Measurements from ENCODE around the gene RASGRF2.
"Not testable (repeated sequence)": the region's sequence is repeated elsewhere in the genome, so short reads cannot be mapped to it uniquely, and the experiment has no call there.

The RASGRF2 gene

DNA sequence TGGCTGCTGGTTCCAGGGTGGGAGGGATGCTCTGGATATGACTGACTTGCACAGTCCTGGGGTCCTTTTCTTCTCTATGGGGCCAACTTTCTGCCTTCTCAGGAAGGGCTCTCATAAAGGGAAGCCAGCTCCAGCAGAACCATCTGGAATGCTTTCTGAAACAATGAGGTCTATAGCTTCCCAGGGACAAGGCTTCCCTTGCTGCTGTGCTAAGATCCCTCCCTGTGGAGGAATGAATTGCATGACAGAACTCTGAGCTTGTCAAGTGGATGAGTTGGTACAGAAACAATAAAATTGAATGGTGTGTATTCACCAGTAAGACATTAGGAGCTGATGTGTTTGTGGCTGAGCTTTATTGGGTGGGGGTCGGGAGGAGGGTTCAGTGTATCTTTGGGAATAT is 292.7 kb downstream of the RASGRF2 start:
- H3K27ac ChIP-seq = no peak overlapping the region
- H3K4me1 ChIP-seq = peaks cover 0 to 6% (median 3%) of the 10 kb centered on the region in 4 donors
- no peak overlapping the region for H3K4me3 ChIP-seq
- no peaks in the 10 kb centered on the region for H3K9me3 ChIP-seq
- intact Hi-C loops (cut with DNase I; ENCODE audit: low total_unique reads) = no loop called here
- H3K36me3 ChIP-seq = peaks cover 40 to 68% (median 52%) of the 10 kb centered on the region in 3 donors
- H3K27me3 ChIP-seq = no peaks in the 10 kb centered on the region
- TF ChIP-seq, protein P1, sequence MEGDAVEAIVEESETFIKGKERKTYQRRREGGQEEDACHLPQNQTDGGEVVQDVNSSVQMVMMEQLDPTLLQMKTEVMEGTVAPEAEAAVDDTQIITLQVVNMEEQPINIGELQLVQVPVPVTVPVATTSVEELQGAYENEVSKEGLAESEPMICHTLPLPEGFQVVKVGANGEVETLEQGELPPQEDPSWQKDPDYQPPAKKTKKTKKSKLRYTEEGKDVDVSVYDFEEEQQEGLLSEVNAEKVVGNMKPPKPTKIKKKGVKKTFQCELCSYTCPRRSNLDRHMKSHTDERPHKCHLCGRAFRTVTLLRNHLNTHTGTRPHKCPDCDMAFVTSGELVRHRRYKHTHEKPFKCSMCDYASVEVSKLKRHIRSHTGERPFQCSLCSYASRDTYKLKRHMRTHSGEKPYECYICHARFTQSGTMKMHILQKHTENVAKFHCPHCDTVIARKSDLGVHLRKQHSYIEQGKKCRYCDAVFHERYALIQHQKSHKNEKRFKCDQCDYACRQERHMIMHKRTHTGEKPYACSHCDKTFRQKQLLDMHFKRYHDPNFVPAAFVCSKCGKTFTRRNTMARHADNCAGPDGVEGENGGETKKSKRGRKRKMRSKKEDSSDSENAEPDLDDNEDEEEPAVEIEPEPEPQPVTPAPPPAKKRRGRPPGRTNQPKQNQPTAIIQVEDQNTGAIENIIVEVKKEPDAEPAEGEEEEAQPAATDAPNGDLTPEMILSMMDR (IDR thresholded peaks at IDR 0.05) = no peak
- DNase-seq = no peak

DNA sequence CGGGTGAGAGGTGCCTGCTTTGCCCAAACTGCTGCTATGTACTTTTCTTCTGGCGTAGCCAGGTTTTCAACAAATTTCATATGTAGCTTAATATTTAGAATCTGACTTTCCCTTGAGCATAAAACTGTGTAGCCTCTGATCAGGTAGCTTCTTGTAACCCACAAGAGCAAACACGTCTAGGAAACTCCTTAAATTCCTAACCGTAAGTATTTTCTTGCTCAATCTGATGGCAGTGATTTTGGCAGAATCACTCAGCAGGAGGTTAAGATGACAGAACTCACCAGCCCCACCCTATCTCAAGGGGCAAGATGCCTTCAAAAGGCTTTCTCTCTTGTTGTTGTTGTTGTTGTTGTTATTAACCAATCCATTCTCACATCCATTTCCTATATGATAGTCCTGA is 293.7 kb downstream of the RASGRF2 start:
- intact Hi-C loops (cut with DNase I; ENCODE audit: low total_unique reads) = no loop called here
- no peak for DNase-seq
- TF ChIP-seq, protein P1 (IDR thresholded peaks at IDR 0.05) = no peak
- Histone ChIP-seq H3K4me3 (no peak overlapping the region), H3K4me1 (no peaks in the 10 kb centered on the region), H3K27ac (no peak overlapping the region), H3K9me3 (no peaks in the 10 kb centered on the region), H3K27me3 (no peaks in the 10 kb centered on the region), H3K36me3 (peaks cover 50 to 78% (median 62%) of the 10 kb centered on the region in 3 donors)

DNA sequence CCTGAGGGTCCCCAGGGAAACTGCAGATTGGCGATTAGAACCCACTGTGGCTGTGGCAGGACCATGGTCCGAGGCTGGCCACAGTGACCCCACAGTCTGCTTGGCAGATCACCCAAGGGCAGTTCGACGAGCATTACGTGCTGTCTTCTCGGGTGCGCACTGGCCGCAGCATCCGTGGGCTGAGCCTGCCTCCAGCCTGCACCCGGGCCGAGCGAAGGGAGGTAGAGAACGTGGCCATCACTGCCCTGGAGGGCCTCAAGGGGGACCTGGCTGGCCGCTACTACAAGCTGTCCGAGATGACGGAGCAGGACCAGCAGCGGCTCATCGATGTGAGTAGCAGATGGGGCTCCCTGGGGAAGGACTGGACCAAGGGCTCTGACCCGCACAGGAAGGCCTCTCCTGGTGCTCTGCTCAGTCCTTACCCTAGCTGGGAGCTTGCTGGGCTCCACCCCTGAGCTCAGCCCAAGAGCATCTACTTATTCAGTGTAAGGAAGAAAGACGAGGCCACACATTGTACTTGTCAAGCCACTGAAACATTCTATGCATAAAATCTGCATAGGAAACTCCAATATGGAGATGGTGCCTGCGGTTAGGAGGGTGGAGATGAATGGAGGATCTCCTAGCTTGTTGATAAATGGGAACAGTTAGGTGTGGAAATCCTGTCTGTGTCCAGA is 294.9 kb downstream of the RASGRF2 start:
- no peaks in the 10 kb centered on the region for H3K9me3 ChIP-seq
- no peaks in the 10 kb centered on the region for H3K4me1 ChIP-seq
- peaks cover 61 to 89% (median 73%) of the 10 kb centered on the region in 3 donors for H3K36me3 ChIP-seq
- TF ChIP-seq, protein P1 (IDR thresholded peaks at IDR 0.05) = no peak
- no peaks in the 10 kb centered on the region for H3K27me3 ChIP-seq
- DNase-seq = no peak
- H3K27ac ChIP-seq = no peak overlapping the region
- intact Hi-C loops (cut with DNase I; ENCODE audit: low total_unique reads) = no loop called here
- H3K4me3 ChIP-seq = no peak overlapping the region

DNA sequence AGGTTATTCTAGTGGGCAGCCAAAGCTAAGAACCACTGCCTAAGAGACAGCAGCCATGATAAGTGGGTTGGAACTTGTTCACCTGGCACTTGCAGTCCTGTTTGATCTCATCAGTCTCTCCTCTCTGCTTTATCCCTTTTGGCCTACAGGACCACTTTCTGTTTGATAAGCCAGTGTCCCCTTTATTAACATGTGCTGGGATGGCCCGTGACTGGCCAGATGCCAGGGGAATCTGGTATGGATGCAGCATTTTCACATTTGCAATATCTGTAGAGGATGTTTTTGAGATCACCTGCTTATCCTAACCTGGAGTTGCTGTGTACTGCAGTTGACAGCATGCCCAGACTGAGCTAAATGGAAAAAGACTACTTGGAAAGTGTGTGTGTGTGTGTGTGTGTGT is 296.6 kb downstream of the RASGRF2 start:
- Histone ChIP-seq H3K9me3 (peaks cover 0 to 3% (median 0%) of the 10 kb centered on the region in 3 donors), H3K4me3 (no peak overlapping the region), H3K27ac (no peak overlapping the region), H3K27me3 (no peaks in the 10 kb centered on the region), H3K4me1 (no peaks in the 10 kb centered on the region), H3K36me3 (peaks cover 57 to 91% (median 76%) of the 10 kb centered on the region in 3 donors)
- no peak for DNase-seq
- TF ChIP-seq, protein P1 (IDR thresholded peaks at IDR 0.05) = no peak
- intact Hi-C loops (cut with DNase I; ENCODE audit: low total_unique reads) = no loop called here

DNA sequence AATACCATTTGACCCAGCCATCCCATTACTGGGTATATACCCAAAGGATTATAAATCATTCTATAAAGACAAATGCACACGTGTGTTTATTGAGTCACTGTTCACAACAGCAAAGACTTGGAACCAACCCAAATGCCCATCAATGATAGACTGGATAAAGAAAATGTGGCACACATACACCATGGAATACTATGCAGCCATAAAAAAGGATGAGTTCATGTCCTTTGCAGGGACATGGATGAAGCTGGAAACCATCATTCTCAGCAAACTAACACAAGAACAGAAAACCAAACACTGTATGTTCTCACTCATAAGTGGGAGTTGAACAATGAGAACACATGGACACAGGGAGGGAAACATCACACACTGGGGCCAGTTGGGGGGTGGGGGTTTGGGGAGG is 302.6 kb downstream of the RASGRF2 start:
- H3K36me3 ChIP-seq = peaks cover 51 to 81% (median 56%) of the 10 kb centered on the region in 3 donors
- DNase-seq; H3K4me3 ChIP-seq; H3K27me3 ChIP-seq; H3K9me3 ChIP-seq; intact Hi-C loops (cut with DNase I; ENCODE audit: low total_unique reads); H3K27ac ChIP-seq; H3K4me1 ChIP-seq: not testable (repeated sequence)

DNA sequence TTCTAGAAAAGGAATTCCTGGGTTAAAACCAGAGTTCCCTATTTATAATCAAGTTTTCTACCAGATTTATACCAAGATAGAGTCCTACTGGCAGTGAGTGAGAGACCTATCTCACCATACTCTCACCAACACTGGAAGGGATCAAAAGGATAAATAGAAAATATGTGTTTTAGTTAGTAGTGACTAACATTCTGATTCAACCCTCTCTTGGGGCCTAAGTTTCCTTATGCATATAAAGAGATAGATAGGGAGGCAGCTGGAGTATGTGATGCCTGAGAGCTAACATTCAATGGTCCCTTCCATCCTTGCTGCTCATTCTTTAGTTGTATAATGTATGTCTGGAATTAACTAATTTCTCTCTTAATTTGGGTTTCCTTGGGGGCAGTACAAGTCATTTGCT is 304.9 kb downstream of the RASGRF2 start:
- H3K4me3 ChIP-seq = no peak overlapping the region
- no peaks in the 10 kb centered on the region for H3K4me1 ChIP-seq
- no peaks in the 10 kb centered on the region for H3K27me3 ChIP-seq
- DNase-seq = no peak
- intact Hi-C loops (cut with DNase I; ENCODE audit: low total_unique reads) = no loop called here
- H3K36me3 ChIP-seq = peaks cover 38 to 81% (median 57%) of the 10 kb centered on the region in 3 donors
- H3K27ac ChIP-seq = no peak overlapping the region
- TF ChIP-seq, protein P1 (IDR thresholded peaks at IDR 0.05) = no peak
- H3K9me3 ChIP-seq = peaks cover 0 to 8% (median 0%) of the 10 kb centered on the region in 3 donors

Measured in tibial artery (tissue), 4 donors.